Superior temporal gyrus (tissue), 1 donor: Measurements from ENCODE around the gene CCDC85C.

Experiments
- DNase-seq: peaks from one replicate; pipeline ENCODE4 v3.0.0-alpha.2; 2016; ENCODE audit errors: extremely low spot score

Gene CCDC85C

DNA sequence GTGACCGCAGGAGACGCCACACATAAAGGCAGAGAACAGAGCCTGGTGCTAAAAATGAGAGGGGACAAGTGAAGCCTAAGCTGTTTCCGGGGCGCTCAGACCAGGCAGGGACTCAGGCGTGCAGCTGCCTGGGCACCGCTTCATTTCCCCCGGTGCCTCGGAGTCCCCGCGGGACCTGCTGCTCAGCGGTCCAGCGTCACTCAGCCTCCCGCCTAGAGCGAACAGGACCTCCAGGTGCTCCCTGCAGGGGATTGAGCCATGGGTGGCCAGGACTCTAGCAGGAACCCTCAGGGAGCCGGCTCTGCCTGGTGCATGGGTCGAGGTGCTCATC, 31.0 kb downstream of the CCDC85C start:
- DNase-seq, result no peak

- no peak for DNase-seq
Measured at GRCh38 chr14:99572173-99572999, 31.6 kb downstream of the CCDC85C start.

GRCh38 chr14:99571303-99571986, 32.6 kb downstream of the CCDC85C start:
- DNase-seq, result no peak

- DNase-seq, result no peak
Measured at GRCh38 chr14:99570544-99571302, 33.3 kb downstream of the CCDC85C start.

GRCh38 chr14:99569725-99570543, 34.1 kb downstream of the CCDC85C start:
- DNase-seq, result no peak

- DNase-seq, result no peak
Measured at GRCh38 chr14:99568567-99569560, 35.1 kb downstream of the CCDC85C start.

- no peak for DNase-seq
Measured at GRCh38 chr14:99566390-99567354, 37.3 kb downstream of the CCDC85C start.

DNA sequence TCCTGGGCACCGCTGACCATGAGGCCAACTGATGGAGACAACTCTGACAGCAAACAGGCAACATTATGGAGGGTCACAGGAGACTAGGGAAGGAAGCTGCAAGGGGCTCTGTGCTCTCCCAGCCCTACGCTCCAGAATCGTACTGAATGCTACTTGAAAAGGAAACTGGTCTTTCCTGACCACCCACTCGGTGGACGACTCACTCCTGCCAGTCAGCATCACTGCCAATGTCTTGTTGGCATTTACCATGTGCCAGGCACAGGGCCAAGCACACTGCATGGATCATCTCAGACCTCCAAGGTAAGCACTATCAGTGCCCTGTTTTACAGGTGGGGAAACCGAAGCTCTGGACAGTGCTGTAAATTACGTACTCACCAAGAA, 38.0 kb downstream of the CCDC85C start:
- no peak for DNase-seq

DNA sequence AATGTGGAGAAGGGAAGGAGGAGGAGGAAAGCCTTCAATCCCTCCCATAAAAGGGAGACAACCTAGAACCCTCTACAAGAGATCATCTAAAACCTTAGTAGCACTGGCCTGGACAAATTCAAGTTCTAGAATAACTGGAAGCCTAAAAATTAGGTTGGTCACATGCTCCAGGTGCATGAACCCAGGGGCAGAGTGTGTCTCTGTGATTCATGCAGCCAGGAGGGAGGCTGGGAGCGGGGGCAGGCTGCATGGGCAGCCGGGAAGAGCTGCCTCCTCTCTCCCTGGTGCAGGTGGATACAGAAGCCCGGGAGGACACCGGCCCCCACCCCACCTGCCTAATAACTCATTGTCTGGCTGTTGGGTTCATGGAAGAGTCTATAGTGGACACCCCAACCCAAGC, 38.6 kb downstream of the CCDC85C start:
- DNase-seq, result no peak

- DNase-seq, result no peak
Measured at GRCh38 chr14:99564926-99565259, 39.1 kb downstream of the CCDC85C start.

- DNase-seq, result peak; percentile 67
Measured at GRCh38 chr14:99564256-99564925, 39.6 kb downstream of the CCDC85C start.

GRCh38 chr14:99563749-99564129, 40.3 kb downstream of the CCDC85C start:
- no peak for DNase-seq

DNA sequence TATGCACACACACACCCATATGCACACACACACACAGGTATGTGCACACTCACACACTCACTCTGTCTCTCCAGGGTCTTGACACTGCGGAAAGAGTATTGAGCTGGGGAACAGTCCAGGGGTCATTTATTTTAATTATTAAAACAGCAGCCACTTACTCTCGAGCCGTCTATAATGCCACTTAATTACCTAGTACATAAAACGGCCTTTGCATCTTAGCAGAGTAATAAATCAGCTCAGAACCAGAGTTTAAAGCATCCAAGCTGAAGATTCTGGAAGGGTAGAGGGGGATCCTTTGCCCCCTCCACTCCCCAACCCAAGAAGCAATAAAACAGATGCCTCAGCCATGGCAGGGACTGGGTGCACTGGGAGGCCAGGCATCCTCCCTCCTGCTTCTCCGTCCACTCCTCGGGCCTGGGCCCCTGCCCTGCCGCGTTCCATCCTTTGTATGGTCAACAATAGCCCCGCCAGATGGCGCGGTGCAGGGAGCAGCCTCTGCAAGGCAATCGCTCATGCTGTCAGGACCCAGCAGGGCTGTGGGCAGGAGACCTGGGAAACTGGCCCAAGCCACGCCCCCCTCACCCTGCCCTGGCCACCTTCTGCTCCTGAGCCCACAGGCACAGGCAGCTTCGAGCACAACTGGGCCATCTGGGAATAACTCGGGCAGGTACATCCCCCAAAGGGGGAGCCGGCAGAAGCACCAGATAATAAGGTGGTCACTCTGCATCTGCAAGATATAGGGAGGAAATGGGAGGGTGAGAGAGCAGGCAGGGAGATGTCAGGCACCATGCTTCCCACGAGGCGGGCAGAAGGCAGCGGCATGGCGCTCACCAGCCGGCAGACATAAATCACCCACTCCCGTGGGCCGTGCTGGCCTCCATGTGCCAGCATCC, 40.9 kb downstream of the CCDC85C start:
- peak; percentile 82 for DNase-seq

DNA sequence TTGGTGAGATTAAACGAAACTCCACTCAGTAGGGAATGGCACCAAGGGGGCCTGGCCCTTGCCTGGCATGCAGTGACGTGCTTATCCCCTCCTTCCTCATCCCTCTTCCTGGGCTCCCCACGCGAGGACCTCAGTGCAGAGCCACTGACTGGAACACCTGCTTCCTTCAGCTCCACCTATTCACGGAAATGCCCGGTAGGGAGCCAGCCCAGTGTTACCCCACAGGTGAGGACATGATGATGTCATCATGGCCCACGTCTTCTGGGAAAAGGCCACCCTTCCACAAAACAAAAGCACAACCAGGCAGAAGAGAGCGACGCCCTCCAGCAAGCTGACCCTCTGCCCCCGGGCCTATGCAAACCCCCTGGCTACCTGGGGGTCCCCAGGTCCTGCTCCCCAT, 42.1 kb downstream of the CCDC85C start:
- DNase-seq, result no peak

- DNase-seq, result no peak
Measured at GRCh38 chr14:99560922-99561683, 42.9 kb downstream of the CCDC85C start.

GRCh38 chr14:99560403-99560802, 43.6 kb downstream of the CCDC85C start:
- no peak for DNase-seq

- DNase-seq, result no peak
Measured at GRCh38 chr14:99559286-99559990, 44.6 kb downstream of the CCDC85C start.
